MM.1S (cell line): ENCODE data around the gene AQP5.

Experiments used
- DNase-seq: peaks from one replicate; pipeline ENCODE4 v3.0.0-alpha.2; 2015
- H2AFZ ChIP-seq: fragments of 300-600 bp; sonication (generic); 2 replicates; pipeline ENCODE4 v1.6.0; 2016; ENCODE audit warnings: antibody characterized with exemption, low read length
- H3F3A ChIP-seq: fragments of 300-600 bp; sonication (generic); 2 replicates; pipeline ENCODE4 v1.6.1; 2016; ENCODE audit warnings: mild to moderate bottlenecking, antibody characterized with exemption, low read length, moderate library complexity, mixed read lengths; ENCODE audit not compliant: insufficient read depth
- H3K27ac ChIP-seq: fragments of 300-600 bp; sonication (generic); 2 replicates; pipeline ENCODE4 v1.5.1; 2016; ENCODE audit warnings: mild to moderate bottlenecking, low read length
- H3K27me3 ChIP-seq: fragments of 300-600 bp; sonication (generic); replicated peaks from 2 replicates; pipeline ENCODE4 v1.6.0; 2016; ENCODE audit warnings: low read length; ENCODE audit not compliant: insufficient read depth
- H3K36me3 ChIP-seq: fragments of 300-600 bp; sonication (generic); replicated peaks from 2 replicates; pipeline ENCODE4 v1.6.1; 2016; ENCODE audit warnings: mild to moderate bottlenecking, low read length, mixed read lengths; ENCODE audit not compliant: insufficient read depth
- H3K4me1 ChIP-seq: fragments of 300-600 bp; sonication (generic); 2 replicates; pipeline ENCODE4 v1.6.1; 2016; ENCODE audit warnings: low read length, mixed read lengths
- H3K4me2 ChIP-seq: fragments of 300-600 bp; sonication (generic); 2 replicates; pipeline ENCODE4 v1.6.0; 2016; ENCODE audit warnings: low read depth, low read length
- H3K4me3 ChIP-seq: fragments of 300-600 bp; sonication (generic); 2 replicates; pipeline ENCODE4 v1.5.1; 2016; ENCODE audit warnings: low read length, mixed read lengths
- H3K79me2 ChIP-seq: fragments of 300-600 bp; sonication (generic); 2 replicates; pipeline ENCODE4 v1.6.1; 2016; ENCODE audit warnings: mixed run types, low read length, mixed read lengths
- H3K9ac ChIP-seq: fragments of 300-600 bp; sonication (generic); 2 replicates; pipeline ENCODE4 v1.6.1; 2016; ENCODE audit warnings: low read length, mixed read lengths
- H3K9me2 ChIP-seq: fragments of 300-600 bp; sonication (generic); replicated peaks from 2 replicates; pipeline ENCODE4 v1.6.1; 2016; ENCODE audit warnings: mild to moderate bottlenecking, low read length, mixed read lengths; ENCODE audit not compliant: insufficient read depth
- H3K9me3 ChIP-seq: fragments of 300-600 bp; sonication (generic); replicated peaks from 2 replicates; pipeline ENCODE4 v1.6.1; 2016; ENCODE audit warnings: mild to moderate bottlenecking, low read length, mixed read lengths; ENCODE audit not compliant: insufficient read depth
- H4K20me1 ChIP-seq: fragments of 300-600 bp; sonication (generic); 2 replicates; pipeline ENCODE4 v1.6.1; 2016; ENCODE audit warnings: mild to moderate bottlenecking, low read length, moderate library complexity, mixed read lengths; ENCODE audit not compliant: insufficient read depth
- EZH2 ChIP-seq: fragments of 300-600 bp; sonication (generic); optimal IDR thresholded peaks from 2 replicates; pipeline ENCODE3; 2017; ENCODE audit warnings: low read depth, mild to moderate bottlenecking, antibody characterized with exemption, low read length, mixed read lengths
- EZH2phosphoT487 ChIP-seq: fragments of 300-600 bp; sonication (generic); IDR thresholded peaks from 2 replicates; pipeline ENCODE4 v1.6.1; 2018; ENCODE audit warnings: antibody characterized with exemption, low read length
- TF ChIP-seq, protein P1 (sequence below): fragments of 300-600 bp; sonication (generic); IDR thresholded peaks from 2 replicates; pipeline ENCODE4 v1.5.1; 2016; ENCODE audit warnings: antibody characterized with exemption, low read length, mixed read lengths

The AQP5 gene

DNA sequence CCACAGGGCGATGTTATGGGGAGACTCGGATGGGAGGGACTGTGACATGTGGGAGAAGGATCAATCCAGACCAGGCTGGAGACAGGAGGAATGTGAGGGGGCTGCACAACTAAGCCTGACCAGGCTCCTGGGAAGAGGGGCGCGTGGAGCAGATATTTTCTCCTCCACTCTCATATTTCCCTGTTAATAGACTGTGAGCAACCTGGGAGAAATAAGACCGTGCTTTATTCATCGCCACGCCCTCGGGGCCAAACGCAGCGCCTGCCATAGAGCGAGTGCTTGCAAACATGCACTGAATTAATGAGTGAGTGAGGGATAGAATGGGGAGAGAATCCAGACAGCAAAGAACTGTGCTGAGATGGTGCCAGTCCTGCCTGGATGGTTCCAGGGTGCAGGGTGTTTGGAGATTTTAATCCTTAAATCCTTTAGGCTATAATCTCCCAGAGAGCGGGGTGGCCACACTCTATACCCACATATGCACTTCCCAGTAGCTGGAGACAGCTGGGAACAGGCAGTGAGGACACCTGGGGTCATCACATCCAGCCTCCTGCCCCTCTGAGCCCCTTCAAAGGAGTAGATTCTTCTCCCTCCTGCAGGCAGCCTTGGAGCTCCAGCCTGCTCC is 44.4 kb upstream of the AQP5 start:
- Histone ChIP-seq H3K27ac (no peak overlapping the region), H3K4me1 (no peaks in the 10 kb centered on the region), H2AFZ (no peak overlapping the region), H3K9ac (no peak overlapping the region), H3K9me2 (no peaks in the 10 kb centered on the region), H3K4me3 (no peak overlapping the region), H3K27me3 (no peaks in the 10 kb centered on the region), H3F3A (no peaks in the 10 kb centered on the region), H3K36me3 (no peaks in the 10 kb centered on the region), H3K79me2 (no peaks in the 10 kb centered on the region), H3K4me2 (no peak overlapping the region), H4K20me1 (no peaks in the 10 kb centered on the region), H3K9me3 (no peaks in the 10 kb centered on the region)
- no peak for DNase-seq
- TF ChIP-seq EZH2phosphoT487: no peak
- TF ChIP-seq, protein P1, sequence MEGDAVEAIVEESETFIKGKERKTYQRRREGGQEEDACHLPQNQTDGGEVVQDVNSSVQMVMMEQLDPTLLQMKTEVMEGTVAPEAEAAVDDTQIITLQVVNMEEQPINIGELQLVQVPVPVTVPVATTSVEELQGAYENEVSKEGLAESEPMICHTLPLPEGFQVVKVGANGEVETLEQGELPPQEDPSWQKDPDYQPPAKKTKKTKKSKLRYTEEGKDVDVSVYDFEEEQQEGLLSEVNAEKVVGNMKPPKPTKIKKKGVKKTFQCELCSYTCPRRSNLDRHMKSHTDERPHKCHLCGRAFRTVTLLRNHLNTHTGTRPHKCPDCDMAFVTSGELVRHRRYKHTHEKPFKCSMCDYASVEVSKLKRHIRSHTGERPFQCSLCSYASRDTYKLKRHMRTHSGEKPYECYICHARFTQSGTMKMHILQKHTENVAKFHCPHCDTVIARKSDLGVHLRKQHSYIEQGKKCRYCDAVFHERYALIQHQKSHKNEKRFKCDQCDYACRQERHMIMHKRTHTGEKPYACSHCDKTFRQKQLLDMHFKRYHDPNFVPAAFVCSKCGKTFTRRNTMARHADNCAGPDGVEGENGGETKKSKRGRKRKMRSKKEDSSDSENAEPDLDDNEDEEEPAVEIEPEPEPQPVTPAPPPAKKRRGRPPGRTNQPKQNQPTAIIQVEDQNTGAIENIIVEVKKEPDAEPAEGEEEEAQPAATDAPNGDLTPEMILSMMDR: no peak
- no peak for TF ChIP-seq EZH2

DNA sequence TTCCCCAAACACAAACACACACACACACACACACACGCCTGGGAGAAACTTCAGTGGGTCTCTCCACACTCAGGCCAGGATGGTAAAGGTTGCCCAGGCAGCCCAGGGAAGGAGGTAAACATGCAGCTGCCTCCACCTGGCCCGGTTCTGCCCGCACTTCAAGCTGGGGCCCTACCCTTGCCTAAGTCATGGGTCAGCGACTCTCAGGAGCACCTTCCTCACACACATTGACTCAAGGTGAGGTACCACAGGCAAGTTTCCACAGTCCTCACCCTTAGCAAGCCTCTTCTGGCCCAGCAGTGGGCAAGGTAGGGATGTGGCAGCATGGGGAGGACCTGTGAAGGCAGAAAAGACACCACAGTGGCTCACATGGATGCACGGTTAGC is 43.9 kb upstream of the AQP5 start:
- no peak overlapping the region for H3K4me3 ChIP-seq

DNA sequence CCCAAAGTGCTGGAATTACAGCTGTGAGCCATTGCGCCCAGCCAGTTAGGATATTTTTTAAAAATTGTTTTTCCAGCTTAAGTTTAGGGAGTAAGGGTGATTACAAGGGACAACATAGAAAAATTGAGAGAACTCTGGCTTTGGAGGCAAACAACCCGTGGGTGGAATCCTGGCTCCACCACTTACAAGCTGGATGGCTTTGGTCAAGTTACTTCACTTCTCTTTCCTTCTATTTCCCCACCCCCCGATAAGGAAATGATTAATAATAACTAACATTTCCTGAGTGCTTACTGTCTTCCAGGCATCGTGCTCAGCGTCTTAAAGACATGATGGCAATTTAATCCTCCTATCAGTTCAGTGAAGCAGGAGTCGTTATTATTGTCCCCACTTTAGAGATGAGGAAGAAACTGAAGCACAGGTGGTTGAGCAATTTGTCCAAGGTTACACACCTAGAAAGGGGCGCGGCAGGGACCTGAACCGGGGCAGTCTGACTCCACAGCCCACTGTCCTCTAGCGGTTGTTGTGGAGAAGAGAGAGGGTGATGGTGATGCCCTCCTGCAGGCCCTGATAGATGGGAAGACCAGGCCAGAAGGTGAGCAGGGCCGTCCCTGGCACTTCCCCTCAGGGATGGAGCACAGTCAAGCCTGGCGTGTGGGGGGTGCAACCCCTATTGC is 41.3 kb upstream of the AQP5 start:
- no peak for DNase-seq
- Histone ChIP-seq H3K9me2 (no peaks in the 10 kb centered on the region), H3K27me3 (no peaks in the 10 kb centered on the region), H3K4me3 (no peak overlapping the region), H3K4me1 (no peaks in the 10 kb centered on the region), H3K36me3 (no peaks in the 10 kb centered on the region), H4K20me1 (no peaks in the 10 kb centered on the region), H3K27ac (no peak overlapping the region), H3K9me3 (no peaks in the 10 kb centered on the region), H3K79me2 (no peaks in the 10 kb centered on the region), H3F3A (no peaks in the 10 kb centered on the region), H3K9ac (no peak overlapping the region), H2AFZ (no peak overlapping the region), H3K4me2 (no peak overlapping the region)
- TF ChIP-seq EZH2 (no peak), EZH2phosphoT487 (no peak)
- TF ChIP-seq, protein P1: no peak

More for the DNA sequence above, 43.9 kb upstream of the AQP5 start:
- H3K4me1 ChIP-seq: no peaks in the 10 kb centered on the region
- TF ChIP-seq EZH2 (no peak), EZH2phosphoT487 (no peak)
- TF ChIP-seq, protein P1: no peak
- no peak overlapping the region for H3K9ac ChIP-seq
- no peaks in the 10 kb centered on the region for H4K20me1 ChIP-seq
- H3K36me3 ChIP-seq: no peaks in the 10 kb centered on the region
- H3K9me3 ChIP-seq: no peaks in the 10 kb centered on the region
- H3K79me2 ChIP-seq: no peaks in the 10 kb centered on the region
- H3K27ac ChIP-seq: no peak overlapping the region
- H3K27me3 ChIP-seq: no peaks in the 10 kb centered on the region
- H2AFZ ChIP-seq: no peak overlapping the region
- no peaks in the 10 kb centered on the region for H3K9me2 ChIP-seq
- no peak overlapping the region for H3K4me2 ChIP-seq
- DNase-seq: no peak
- no peaks in the 10 kb centered on the region for H3F3A ChIP-seq
